Posterior cingulate gyrus (tissue), 11 donors: ENCODE data around the gene DESI2.

Experiments used
- DNase-seq, 10 donors: peaks; one replicate each; pipeline versions ENCODE4 v3.0.0 to v3.0.0-alpha.2; 2020 to 2021; ENCODE audit warnings: mixed read lengths in 3 of 10
- intact Hi-C: fragments of 100-400 bp; cut with DNase I; formaldehyde crosslinking; loops from one replicate; pipeline ENCODE4 v1.15.1; 2023

DESI2 gene

GRCh38 chr1:244652623-244653438, at the start of gene DESI2:
TSS of gene DESI2 (plus strand) at chr1:244653126. CDS start at chr1:244653314, 188 bp downstream.
- intact Hi-C loops = loop anchor here (5.0 to 10.0 kb wide), 4 partner anchors 51 to 212 kb away; partner anchors contain the start of genes ADSS2, COX20 and HNRNPU

GRCh38 chr1:244603498-244603897, 49.4 kb upstream of the DESI2 start:
- intact Hi-C loops = loop anchor here (1.0 to 5.0 kb wide), 3 partner anchors 49 to 439 kb away; partner anchors contain the start of gene DESI2
- no peak for DNase-seq

More at GRCh38 chr1:244652623-244653438, at the start of gene DESI2:
- DNase-seq = peak; percentile 97 to 100 (median 98)

- intact Hi-C loops = no loop called here
- no peak for DNase-seq
These were observed 47.0 kb upstream of the DESI2 start for GRCh38 chr1:244605835-244606370.

GRCh38 chr1:244614113-244614836, 38.7 kb upstream of the DESI2 start:
- intact Hi-C loops = no loop called here
- no peak for DNase-seq

DNA sequence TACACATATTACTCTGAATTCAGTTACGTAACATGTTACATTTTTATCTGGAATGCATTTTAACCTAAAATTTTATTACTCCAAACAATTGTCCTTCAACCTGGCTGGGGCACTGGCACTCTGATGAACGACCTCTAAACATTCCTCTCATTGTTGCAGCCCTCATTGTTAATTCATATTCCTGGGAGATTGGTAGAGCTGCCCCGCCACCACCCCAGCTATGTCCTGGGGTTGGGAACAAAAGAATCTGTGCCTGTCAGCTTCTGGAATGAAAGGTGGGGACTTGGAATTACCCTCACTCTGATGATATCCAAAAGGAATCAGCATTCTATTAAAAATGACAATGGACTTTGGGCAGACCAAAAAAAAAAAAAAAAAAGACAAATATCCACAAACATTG, 38.0 kb upstream of the DESI2 start:
- intact Hi-C loops = no loop called here

DNA sequence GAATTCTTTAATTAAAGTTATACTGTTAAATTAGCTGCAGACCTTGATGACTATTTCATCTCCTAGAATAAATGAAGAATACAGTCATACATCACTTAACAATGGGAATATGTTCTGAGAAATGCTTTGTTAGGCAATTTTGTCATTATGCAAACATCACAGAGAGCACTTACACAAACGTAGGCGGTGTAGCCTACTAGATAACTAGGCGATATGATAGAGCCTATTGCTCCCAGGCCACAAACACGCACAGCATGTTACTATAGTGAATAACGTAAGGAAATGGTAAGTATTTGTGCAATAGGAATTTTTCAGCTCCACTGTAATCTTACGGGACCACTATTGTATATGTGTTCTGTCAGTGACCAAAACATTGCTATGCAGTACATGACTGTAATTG, 37.6 kb upstream of the DESI2 start:
- intact Hi-C loops = no loop called here
- DNase-seq = no peak

More for the DNA sequence above, 38.0 kb upstream of the DESI2 start:
- DNase-seq = no peak

DNA sequence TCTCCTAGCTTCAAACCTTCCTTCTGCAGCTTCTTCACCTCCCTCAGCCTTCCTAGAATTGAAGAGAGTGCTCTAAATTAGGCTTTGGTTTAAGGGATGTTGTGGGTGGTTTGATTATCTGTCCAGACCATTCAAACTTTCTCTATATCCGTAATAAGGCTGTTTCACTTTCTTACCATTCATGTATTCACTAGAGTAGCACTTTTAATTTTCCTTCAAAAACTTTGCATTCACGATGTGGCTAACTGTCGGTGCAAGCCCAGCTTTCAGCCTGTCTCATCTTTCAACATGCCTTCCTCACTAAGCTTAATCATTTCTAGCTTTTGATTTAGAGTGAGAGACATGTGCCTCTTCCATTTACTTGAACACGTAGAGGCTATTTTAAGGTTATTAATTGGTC, 26.2 kb upstream of the DESI2 start:
- intact Hi-C loops = no loop called here
- no peak for DNase-seq

- intact Hi-C loops = no loop called here
- no peak for DNase-seq
These were observed 24.1 kb upstream of the DESI2 start for GRCh38 chr1:244628789-244629188.

GRCh38 chr1:244633140-244633539, 19.8 kb upstream of the DESI2 start:
- no peak for DNase-seq
- intact Hi-C loops = no loop called here

- intact Hi-C loops = no loop called here
- no peak for DNase-seq
These were observed 18.4 kb upstream of the DESI2 start for GRCh38 chr1:244634546-244634945.

- no peak for DNase-seq
- intact Hi-C loops = no loop called here
These were observed 16.3 kb upstream of the DESI2 start for GRCh38 chr1:244636488-244637259.

DNA sequence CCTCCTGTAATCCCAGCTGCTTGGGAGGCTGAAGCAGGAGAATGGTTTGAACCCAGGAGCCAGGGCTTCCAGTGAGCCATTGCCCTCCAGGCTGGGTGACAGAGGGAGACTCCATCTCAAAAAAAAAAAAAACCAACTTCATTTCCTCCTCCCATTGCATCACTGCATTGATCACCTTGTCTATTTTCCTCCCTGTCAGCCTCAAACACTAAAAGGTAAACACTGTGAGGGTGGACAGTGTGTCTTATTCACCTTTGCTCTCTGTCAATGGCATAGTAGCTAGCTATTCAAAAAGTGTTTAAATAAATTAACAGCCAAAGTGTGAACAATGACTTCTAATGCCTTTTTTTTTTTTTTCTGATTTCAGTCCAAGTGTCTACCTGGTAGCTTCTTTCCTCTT, 13.4 kb upstream of the DESI2 start:
- DNase-seq = no peak
- intact Hi-C loops = no loop called here

DNA sequence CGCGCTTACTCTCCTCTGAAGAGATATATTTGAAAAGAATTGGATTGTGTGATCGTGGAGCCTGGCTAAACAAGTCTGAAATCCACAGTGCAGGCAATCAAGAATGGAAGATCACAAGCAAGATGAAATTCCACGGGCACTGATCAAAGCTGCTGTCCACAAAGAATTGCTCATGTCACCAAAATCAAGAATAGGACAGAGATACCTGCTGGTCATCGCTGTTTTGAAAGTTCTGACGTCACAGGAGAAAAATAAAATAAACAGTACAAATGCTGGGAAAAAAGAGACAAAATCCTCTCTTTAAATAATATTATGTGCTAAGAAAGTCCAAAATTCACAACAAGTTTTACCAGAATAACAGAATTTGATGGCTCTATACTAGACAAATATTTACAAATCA, 12.0 kb upstream of the DESI2 start:
- DNase-seq = no peak
- intact Hi-C loops = no loop called here

- no peak for DNase-seq
- intact Hi-C loops = no loop called here
These were observed 10.4 kb upstream of the DESI2 start for GRCh38 chr1:244642526-244642925.

GRCh38 chr1:244642988-244643387, 9.9 kb upstream of the DESI2 start:
- no peak for DNase-seq
- intact Hi-C loops = no loop called here

DNA sequence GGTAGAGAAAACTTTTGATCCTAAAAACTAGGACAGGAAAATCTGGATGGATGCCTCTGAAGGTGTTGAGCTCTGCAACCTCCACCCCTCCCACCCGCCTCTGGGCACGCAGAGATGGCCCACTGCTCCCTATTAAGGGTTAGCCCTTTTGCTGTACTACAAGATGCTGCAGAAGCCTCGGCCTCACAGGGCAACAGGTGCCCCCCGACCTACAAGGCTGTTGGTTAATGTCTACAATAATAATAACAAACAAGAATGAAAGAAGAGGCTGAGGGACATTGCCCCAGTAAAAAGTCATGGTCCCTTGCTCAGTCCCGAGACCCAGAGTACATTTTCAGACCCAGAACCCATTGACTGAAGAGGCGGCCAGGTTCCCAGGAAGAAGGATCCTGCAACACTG, 7.5 kb upstream of the DESI2 start:
- intact Hi-C loops = no loop called here

DNA sequence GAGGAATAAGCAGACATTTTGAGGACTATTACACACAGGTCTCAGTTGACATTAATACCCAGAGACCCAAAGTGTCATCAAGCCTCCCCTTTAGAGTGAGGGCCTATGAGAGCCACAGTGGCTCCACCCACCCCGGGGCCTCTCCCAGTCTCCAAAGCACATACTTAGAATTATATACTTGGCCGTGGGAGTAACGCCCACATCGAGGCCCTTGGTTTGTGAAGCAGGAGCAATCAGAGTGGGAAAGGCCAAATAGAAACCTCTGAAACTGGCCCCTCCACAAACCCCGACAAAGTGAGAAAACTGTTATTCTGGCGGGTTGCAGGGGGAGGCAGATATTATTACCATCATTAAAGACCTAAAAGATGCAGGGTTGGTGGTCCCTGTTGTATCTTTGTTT, 7.0 kb upstream of the DESI2 start:
- DNase-seq = no peak
- intact Hi-C loops = no loop called here

More for the DNA sequence above, 7.5 kb upstream of the DESI2 start:
- DNase-seq = no peak

DNA sequence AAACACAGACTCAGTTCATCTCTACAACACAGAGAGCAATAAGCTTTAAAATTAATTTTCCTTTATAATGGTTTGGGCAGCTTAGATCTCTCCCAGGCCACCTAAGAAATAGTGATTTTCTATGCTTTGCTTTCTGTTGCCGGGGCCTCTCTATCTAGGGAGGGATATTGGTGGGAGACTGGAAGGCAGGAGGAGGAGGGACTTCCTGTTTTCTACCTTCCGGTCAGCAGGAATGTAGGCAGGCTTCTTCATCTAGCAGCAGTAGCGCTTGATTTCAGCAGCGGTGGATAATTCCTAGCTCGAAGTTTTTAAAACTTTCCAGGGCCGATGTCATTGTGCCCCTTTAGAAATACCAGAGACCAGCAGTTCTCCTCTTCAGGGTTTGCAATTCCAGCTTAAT, 5.1 kb upstream of the DESI2 start:
- DNase-seq = no peak
- intact Hi-C loops = no loop called here

DNA sequence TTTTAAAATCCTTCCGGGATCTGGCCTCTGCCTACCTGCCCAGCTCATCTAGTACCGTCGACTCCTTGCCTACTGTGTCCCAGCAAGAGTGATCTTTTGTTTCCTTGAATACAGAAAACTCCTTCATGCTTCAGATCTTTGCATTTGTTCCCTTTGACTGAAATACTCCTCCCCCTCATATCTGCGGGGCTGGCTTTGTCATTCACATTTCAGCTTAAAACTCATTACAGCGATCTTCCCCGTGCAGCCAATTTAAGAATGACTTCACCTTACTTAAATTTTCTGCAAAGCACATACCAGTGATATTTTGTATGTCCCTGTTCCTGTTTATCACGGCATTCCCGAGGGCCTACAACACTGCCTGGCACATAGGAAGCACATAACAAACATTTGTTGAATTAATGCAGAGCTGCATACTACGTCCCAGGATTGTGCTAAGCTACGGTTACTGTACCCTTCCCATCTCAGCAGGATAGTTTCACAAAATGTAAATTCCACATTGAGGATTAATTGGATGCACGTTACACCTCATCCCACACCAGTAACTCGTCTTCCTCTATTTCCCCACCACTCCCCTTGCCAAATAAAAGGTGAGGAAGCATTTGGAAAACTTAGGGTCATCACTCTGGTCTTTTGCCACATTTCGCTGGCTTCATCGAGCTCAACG, 837 bp upstream of the DESI2 start:
- intact Hi-C loops = loop anchor here (5.0 to 10.0 kb wide), 4 partner anchors 50 to 213 kb away; partner anchors contain the start of genes ADSS2, COX20 and HNRNPU
- DNase-seq = no peak
